Fibroblast of lung (primary cell): ENCODE measurements around the gene C2. TPM values are rescaled to one million over a fixed set of nuclear protein-coding genes. Genes with fewer than 3 reads are reported as not detected.

ENCODE experiments used
- DNase-seq, 2 donors: peaks; one replicate each; pipeline versions ENCODE4 v3.0.0 to v3.0.0-alpha.2; 2010; ENCODE audit warnings: low read depth in 2 of 2
- H2AFZ ChIP-seq: 2 replicates; pipeline ENCODE4 v1.5.1; 2012; ENCODE audit warnings: low read length, control low read depth, inconsistent platforms
- H3K27ac ChIP-seq: 2 replicates; pipeline ENCODE4 v1.5.1; 2011; ENCODE audit warnings: low read length, control low read depth; ENCODE audit not compliant: insufficient read depth
- H3K27me3 ChIP-seq: 2 replicates; pipeline ENCODE4 v1.5.1; 2011; ENCODE audit warnings: mild to moderate bottlenecking, low read length; ENCODE audit not compliant: control insufficient read depth, insufficient read depth
- H3K36me3 ChIP-seq: 2 replicates; pipeline ENCODE4 v1.5.1; 2011; ENCODE audit warnings: low read length; ENCODE audit not compliant: control insufficient read depth, insufficient read depth
- H3K4me1 ChIP-seq: 2 replicates; pipeline ENCODE4 v1.5.1; 2011; ENCODE audit warnings: low read length; ENCODE audit not compliant: control insufficient read depth, insufficient read depth; ENCODE audit errors: extremely low read depth
- H3K4me2 ChIP-seq: 2 replicates; pipeline ENCODE4 v1.5.1; 2011; ENCODE audit warnings: low read length, control low read depth; ENCODE audit not compliant: insufficient read depth; ENCODE audit errors: extremely low read depth
- H3K4me3 ChIP-seq, 4 experiments: fragments of 200-600 bp in 1 of 4; sonication (generic) in 1 of 4; replicated peaks in 1 of 4; 2 replicates each; pipeline ENCODE4 v1.5.1; 2011 to 2016; ENCODE audit warnings: low read length in 4 of 4, low read depth in 3 of 4, mild to moderate bottlenecking in 3 of 4, control low read depth in 2 of 4, inconsistent platforms in 1 of 4, mixed read lengths in 1 of 4; ENCODE audit not compliant: insufficient read depth in 1 of 4; ENCODE audit errors: control extremely low read depth in 1 of 4
- H3K79me2 ChIP-seq: 2 replicates; pipeline ENCODE4 v1.5.1; 2012; ENCODE audit warnings: mild to moderate bottlenecking, low read length, inconsistent platforms; ENCODE audit not compliant: control insufficient read depth, insufficient read depth
- H3K9ac ChIP-seq: 2 replicates; pipeline ENCODE4 v1.5.1; 2011; ENCODE audit warnings: mild to moderate bottlenecking, low read length, control low read depth; ENCODE audit not compliant: insufficient read depth
- H3K9me3 ChIP-seq: 2 replicates; pipeline ENCODE4 v1.5.1; 2012; ENCODE audit warnings: low read depth, low read length; ENCODE audit not compliant: control insufficient read depth, insufficient read depth
- H4K20me1 ChIP-seq: 2 replicates; pipeline ENCODE4 v1.5.1; 2011; ENCODE audit warnings: low read length; ENCODE audit not compliant: control insufficient read depth, insufficient read depth; ENCODE audit errors: extremely low read depth
- CTCF ChIP-seq, 2 donors: IDR thresholded peaks in 1 of 2; conservative IDR thresholded peaks in 1 of 2; 1 replicate in 1 of 2; 2 replicates in 1 of 2; pipeline ENCODE4 v1.5.1; 2011 to 2012; ENCODE audit warnings: low read length in 2 of 2, control low read depth in 1 of 2, inconsistent platforms in 1 of 2, low read depth in 1 of 2, mild to moderate bottlenecking in 1 of 2
- EZH2 ChIP-seq: IDR thresholded peaks from 2 replicates; pipeline ENCODE4 v1.5.1; 2012; ENCODE audit warnings: low read length, control low read depth, mild to moderate bottlenecking; ENCODE audit errors: missing control alignments
- polyA plus RNA-seq, 2 donors: library from polyadenylated mRNA; depleted of rRNA in 1 of 2; stranded (reverse) in 1 of 2; unstranded in 1 of 2; fragments of >200 nt; gene quantifications; 2 replicates each; pipeline ENCODE4 v1.2.1, GENCODE V29; 2011 to 2012; ENCODE audit warnings: missing spikeins in 1 of 2
- total RNA-seq: library from RNA; depleted of rRNA; stranded (reverse); fragments of >200 nt; gene quantifications from 2 replicates; pipeline ENCODE4 v1.2.1, GENCODE V29; 2014

C2 gene
- total and polyA plus RNA-seq, 2 donors (not counting 1 experiment from before 2014, with no cell fraction given): 7.6 to 16.8 TPM

GRCh38 chr6:31898383-31899011 lies 29.0 kb upstream of the C2 start:
- DNase-seq: peak; percentile 47
- Histone ChIP-seq H3K36me3 (peaks cover 1% of the 10 kb centered on the region), H3K4me2 (peak overlapping the region; percentile 97), H4K20me1 (no peaks in the 10 kb centered on the region), H2AFZ (no peak overlapping the region), H3K9ac (no peak overlapping the region), H3K79me2 (peaks cover 9% of the 10 kb centered on the region), H3K9me3 (no peaks in the 10 kb centered on the region), H3K4me3 (peak overlapping the region; percentile 79 to 97 (median 91)), H3K4me1 (peaks cover 13% of the 10 kb centered on the region), H3K27ac (no peak overlapping the region), H3K27me3 (no peaks in the 10 kb centered on the region)
- TF ChIP-seq EZH2: no peak
- TF ChIP-seq CTCF (conservative IDR thresholded peaks at IDR 0.05 in 1 of 2, IDR thresholded peaks at IDR 0.05 in 1 of 2; ENCODE audit: low read depth in 1 of 2, low read length in 2 of 2): no peak

- Histone ChIP-seq H3K27ac (no peak overlapping the region), H3K4me3 (no peak overlapping the region), H3K4me2 (no peak overlapping the region), H3K36me3 (peaks cover 1% of the 10 kb centered on the region), H2AFZ (no peak overlapping the region), H3K9me3 (no peaks in the 10 kb centered on the region), H4K20me1 (no peaks in the 10 kb centered on the region), H3K79me2 (peaks cover 9% of the 10 kb centered on the region), H3K4me1 (peaks cover 13% of the 10 kb centered on the region), H3K27me3 (no peaks in the 10 kb centered on the region), H3K9ac (no peak overlapping the region)
- DNase-seq: no peak
- TF ChIP-seq EZH2: no peak
- TF ChIP-seq CTCF (conservative IDR thresholded peaks at IDR 0.05 in 1 of 2, IDR thresholded peaks at IDR 0.05 in 1 of 2; ENCODE audit: low read depth in 1 of 2, low read length in 2 of 2): no peak
Observed at GRCh38 chr6:31899215-31899614, 28.3 kb upstream of the C2 start.

- Histone ChIP-seq H2AFZ (no peak overlapping the region), H3K4me1 (peaks cover 13% of the 10 kb centered on the region), H3K27ac (no peak overlapping the region), H3K36me3 (peaks cover 1% of the 10 kb centered on the region), H4K20me1 (no peaks in the 10 kb centered on the region), H3K9me3 (no peaks in the 10 kb centered on the region), H3K4me2 (no peak overlapping the region), H3K27me3 (no peaks in the 10 kb centered on the region), H3K79me2 (peaks cover 9% of the 10 kb centered on the region), H3K4me3 (no peak overlapping the region), H3K9ac (no peak overlapping the region)
- no peak for DNase-seq
- no peak for TF ChIP-seq CTCF (conservative IDR thresholded peaks at IDR 0.05 in 1 of 2, IDR thresholded peaks at IDR 0.05 in 1 of 2; ENCODE audit: low read depth in 1 of 2, low read length in 2 of 2)
- TF ChIP-seq EZH2: no peak
Observed at GRCh38 chr6:31899882-31900722, 27.4 kb upstream of the C2 start.
